ENCODE measurements around the gene HNRNPH3. TPM values are rescaled to one million over a fixed set of nuclear protein-coding genes. Genes with fewer than 3 reads are reported as not detected.

The HNRNPH3 gene
- total RNA-seq, result 100 to 1,000 TPM in 3 of 7 donors, 10 to 100 TPM in 4; 43.2 to 109 (median 79.9) TPM
- polyA plus RNA-seq, result 100 to 1,000 TPM in 2 of 3 donors, 10 to 100 TPM in 1; 96.5 to 142 (median 112) TPM
- long read RNA-seq, donor 1, transcript HNRNPH3-208 (7 exons, 2,704 nt), result major isoform, 16 of 61 reads
- long read RNA-seq, donor 1, partial matches to known transcripts, result 28 of 61 reads
- long read RNA-seq, donor 1, other reads (novel, unspliced or antisense), result 7 of 61 reads
- long read RNA-seq, donor 2, transcript HNRNPH3-208 (7 exons, 2,704 nt), result major isoform, 11 of 35 reads
- long read RNA-seq, donor 2, partial matches to known transcripts, result 18 of 35 reads
- long read RNA-seq, donor 2, other reads (novel, unspliced or antisense), result 0 of 35 reads

GRCh38 chr10:68331455-68332258 lies at the start of gene HNRNPH3:
Gene HNRNPH3, plus strand, starts transcription at chr10:68332064. Its CDS starts 5,158 bp downstream, at chr10:68337222.
- peak within 1 kb of the TSS; percentile 99 to 100 (median 99) for H3K27ac ChIP-seq
- intact Hi-C loops (cut with DNase I; ENCODE audit: low total_unique reads), result no loop called here
- peak; percentile 99 for DNase-seq
- no peaks in the 10 kb centered on the region for H3K9me3 ChIP-seq
- WGBS, 5 donors, result 0 to 1% (median 0%) methylated on average over 39 to 73 of the region's 73 CpGs
- H3K27me3 ChIP-seq (replicated peaks in 1 of 7), result no peaks in the 10 kb centered on the region
- TF ChIP-seq CTCF (IDR thresholded peaks at IDR 0.05 in 8 of 11, conservative IDR thresholded peaks at IDR 0.05 in 3 of 11), result peak in 7 of 11 experiments; percentile 2 to 62 (median 42)
- TF ChIP-seq POLR2A (IDR thresholded peaks at IDR 0.05), result peak; percentile 97 to 100 (median 98)
- TF ChIP-seq POLR2AphosphoS5 (IDR thresholded peaks at IDR 0.05), result peak; percentile 100
- H3K4me1 ChIP-seq, result peaks cover 26 to 76% (median 54%) of the 10 kb centered on the region in 6 donors
- H3K4me3 ChIP-seq, result peak within 1 kb of the TSS; percentile 74 to 92 (median 81)
- H3K36me3 ChIP-seq, result peaks cover 0 to 5% (median 0%) of the 10 kb centered on the region in 6 donors

- Histone ChIP-seq H3K27ac (no peak overlapping the region), H3K27me3 (replicated peaks in 1 of 7) (no peaks in the 10 kb centered on the region), H3K36me3 (no peaks in the 10 kb centered on the region), H3K4me3 (no peak overlapping the region), H3K4me1 (no peaks in the 10 kb centered on the region), H3K9me3 (peaks cover 0 to 5% (median 1%) of the 10 kb centered on the region in 8 donors)
- intact Hi-C loops (cut with DNase I; ENCODE audit: low total_unique reads), result no loop called here
- 77 to 88% (median 82%) methylated on average over 9 of the region's 9 CpGs for WGBS, 5 donors
- DNase-seq, result no peak
- TF ChIP-seq CTCF (IDR thresholded peaks at IDR 0.05 in 8 of 11, conservative IDR thresholded peaks at IDR 0.05 in 3 of 11) (no peak), POLR2AphosphoS5 (IDR thresholded peaks at IDR 0.05) (no peak), POLR2A (IDR thresholded peaks at IDR 0.05) (no peak)
These were observed 47.5 kb upstream of the HNRNPH3 start for GRCh38 chr10:68284062-68285001.

GRCh38 chr10:68288717-68289116 lies 43.1 kb upstream of the HNRNPH3 start:
- no peaks in the 10 kb centered on the region for H3K4me1 ChIP-seq
- H3K36me3 ChIP-seq, result no peaks in the 10 kb centered on the region
- no peak overlapping the region for H3K4me3 ChIP-seq
- TF ChIP-seq CTCF (IDR thresholded peaks at IDR 0.05 in 8 of 11, conservative IDR thresholded peaks at IDR 0.05 in 3 of 11) (no peak), POLR2A (IDR thresholded peaks at IDR 0.05) (no peak), POLR2AphosphoS5 (IDR thresholded peaks at IDR 0.05) (no peak)
- no peaks in the 10 kb centered on the region for H3K9me3 ChIP-seq
- no peaks in the 10 kb centered on the region for H3K27me3 ChIP-seq (replicated peaks in 1 of 7)
- intact Hi-C loops (cut with DNase I; ENCODE audit: low total_unique reads), result no loop called here
- H3K27ac ChIP-seq, result no peak overlapping the region
- no peak for DNase-seq
- 79 to 95% (median 84%) methylated on average over 4 of the region's 4 CpGs for WGBS, 5 donors

All from spleen (tissue), 13 donors.